IMR-90 (cell line): ENCODE results near the gene AOX1. TPM values are rescaled to one million over a fixed set of nuclear protein-coding genes. Genes with fewer than 3 reads are reported as not detected.

Experiments
- ATAC-seq: fragments of 200-7000 bp; cut with Tn5 transposase; 2 replicates; pipeline ENCODE4 v1.9.1; 2020; ENCODE audit warnings: low read depth, mild to moderate bottlenecking, moderate library complexity
- BruUV-seq: library from RNA; stranded (reverse); fragments of 400-500 nt; replicated peaks from 2 replicates; lab custom pipeline; 2021; lab: Mats Ljungman, UMichigan
- CTCF ChIA-PET: fragments of 300-600 bp; formaldehyde crosslinking; extraction: SDS; loops from one replicate; lab custom pipeline; 2021; ENCODE audit warnings: antibody characterized with exemption; lab: Yijun Ruan, JAX
- POLR2A ChIA-PET: fragments of 300-600 bp; sonication (Branson Sonifier 250); formaldehyde crosslinking; loops from one replicate; lab custom pipeline; 2022; ENCODE audit warnings: antibody characterized with exemption; ENCODE audit not compliant: unreplicated experiment; lab: Charles Lee
- DNase-seq: peaks from one replicate; pipeline ENCODE4 v3.0.0; 2013
- H2AFZ ChIP-seq: replicated peaks from 2 replicates; pipeline ENCODE3; 2013; ENCODE audit warnings: low read length, mild to moderate bottlenecking; ENCODE audit not compliant: poor library complexity
- H2AK5ac ChIP-seq: 2 replicates; pipeline ENCODE4 v1.6.1; 2013; ENCODE audit warnings: low read depth, low read length, inconsistent platforms
- H2AK9ac ChIP-seq: replicated peaks from 2 replicates; pipeline ENCODE3; 2013; ENCODE audit warnings: mild to moderate bottlenecking, low read depth, low read length, moderate library complexity; ENCODE audit not compliant: poor library complexity
- H2BK120ac ChIP-seq: 2 replicates; pipeline ENCODE4 v1.6.1; 2013; ENCODE audit warnings: low read depth, low read length, inconsistent platforms
- H2BK15ac ChIP-seq: 3 replicates; pipeline ENCODE4 v1.6.1; 2013; ENCODE audit warnings: low read depth, low read length, inconsistent platforms
- H2BK20ac ChIP-seq: 2 replicates; pipeline ENCODE4 v1.6.1; 2013; ENCODE audit warnings: low read depth, mild to moderate bottlenecking, inconsistent platforms, low read length, moderate library complexity
- H2BK5ac ChIP-seq: 2 replicates; pipeline ENCODE4 v1.6.1; 2013; ENCODE audit warnings: mild to moderate bottlenecking, low read depth, low read length, inconsistent platforms; ENCODE audit not compliant: poor library complexity, severe bottlenecking
- H3K14ac ChIP-seq: replicated peaks from 2 replicates; pipeline ENCODE4 v1.6.1; 2013; ENCODE audit warnings: low read depth, low read length, inconsistent platforms
- H3K18ac ChIP-seq: 2 replicates; pipeline ENCODE4 v1.6.1; 2013; ENCODE audit warnings: low read depth, low read length, control low read depth
- H3K23ac ChIP-seq: 2 replicates; pipeline ENCODE4 v1.6.1; 2013; ENCODE audit warnings: low read depth, low read length, inconsistent platforms
- H3K27ac ChIP-seq: 2 replicates; pipeline ENCODE4 v1.5.1; 2013; ENCODE audit warnings: mild to moderate bottlenecking, control low read depth, low read length; ENCODE audit not compliant: insufficient read depth
- H3K27me3 ChIP-seq: 2 replicates; pipeline ENCODE4 v1.6.1; 2013; ENCODE audit warnings: low read length; ENCODE audit not compliant: control insufficient read depth, insufficient read depth
- H3K36me3 ChIP-seq: 2 replicates; pipeline ENCODE4 v1.6.1; 2013; ENCODE audit warnings: low read length, mixed read lengths; ENCODE audit not compliant: control insufficient read depth, insufficient read depth
- H3K4ac ChIP-seq: 2 replicates; pipeline ENCODE4 v1.6.1; 2013; ENCODE audit warnings: low read depth, low read length, inconsistent platforms
- H3K4me1 ChIP-seq: 2 replicates; pipeline ENCODE4 v1.6.1; 2013; ENCODE audit warnings: low read length, mixed read lengths; ENCODE audit not compliant: control insufficient read depth, insufficient read depth
- H3K4me2 ChIP-seq: 2 replicates; pipeline ENCODE4 v1.6.1; 2013; ENCODE audit warnings: low read depth, mild to moderate bottlenecking, control low read depth, low read length, moderate library complexity
- H3K4me3 ChIP-seq: 2 replicates; pipeline ENCODE4 v1.5.1; 2013; ENCODE audit warnings: low read depth, mild to moderate bottlenecking, control low read depth, low read length, moderate library complexity; ENCODE audit not compliant: insufficient read depth
- H3K56ac ChIP-seq: 2 replicates; pipeline ENCODE4 v1.6.1; 2013; ENCODE audit warnings: low read length, inconsistent platforms; ENCODE audit not compliant: insufficient read depth; ENCODE audit errors: extremely low read depth
- H3K79me1 ChIP-seq, 2 experiments: 2 replicates each; pipeline ENCODE4 v1.6.1; 2013; ENCODE audit warnings: low read length in 2 of 2, inconsistent platforms in 1 of 2, low read depth in 1 of 2
- H3K9ac ChIP-seq: 2 replicates; pipeline ENCODE4 v1.6.1; 2013; ENCODE audit warnings: low read depth, low read length, control low read depth
- H3K9me1 ChIP-seq: 2 replicates; pipeline ENCODE4 v1.6.1; 2013; ENCODE audit warnings: low read length, inconsistent platforms; ENCODE audit not compliant: insufficient read depth
- H3K9me3 ChIP-seq: 2 replicates; pipeline ENCODE4 v1.6.1; 2013; ENCODE audit warnings: low read length; ENCODE audit not compliant: control insufficient read depth, insufficient read depth
- H4K20me1 ChIP-seq: 2 replicates; pipeline ENCODE4 v1.6.1; 2013; ENCODE audit warnings: low read length, inconsistent platforms; ENCODE audit not compliant: insufficient read depth
- H4K5ac ChIP-seq: 2 replicates; pipeline ENCODE4 v1.6.1; 2013; ENCODE audit warnings: mild to moderate bottlenecking, low read depth, low read length, control low read depth
- H4K8ac ChIP-seq, 2 experiments: 2 replicates each; pipeline ENCODE4 v1.6.1; 2013; ENCODE audit warnings: low read depth in 2 of 2, low read length in 2 of 2, control low read depth in 1 of 2, inconsistent platforms in 1 of 2
- H4K91ac ChIP-seq: 2 replicates; pipeline ENCODE4 v1.6.1; 2013; ENCODE audit warnings: low read depth, low read length, inconsistent platforms; ENCODE audit not compliant: insufficient read depth
- BHLHE40 ChIP-seq: fragments of 150-350 bp; IDR thresholded peaks from 2 replicates; pipeline ENCODE4 v1.6.1; 2016; ENCODE audit warnings: mild to moderate bottlenecking, low read depth, low read length
- CHD1 ChIP-seq: IDR thresholded peaks from 2 replicates; pipeline ENCODE4 v1.6.1; 2012; ENCODE audit warnings: low read depth, low read length, improper control_type of control experiment
- MXI1 ChIP-seq: IDR thresholded peaks from 2 replicates; pipeline ENCODE4 v1.6.1; 2012; ENCODE audit warnings: low read depth, mild to moderate bottlenecking, low read length, moderate library complexity, borderline replicate concordance
- POLR2A ChIP-seq: IDR thresholded peaks from 2 replicates; pipeline ENCODE4 v1.6.1; 2012; ENCODE audit warnings: mild to moderate bottlenecking, low read depth, low read length
- RAD21 ChIP-seq: IDR thresholded peaks from 2 replicates; pipeline ENCODE4 v1.6.1; 2012; ENCODE audit warnings: low read length, improper control_type of control experiment
- RCOR1 ChIP-seq: IDR thresholded peaks from 2 replicates; pipeline ENCODE4 v1.6.1; 2012; ENCODE audit warnings: mild to moderate bottlenecking, low read length, improper control_type of control experiment; ENCODE audit not compliant: insufficient replicate concordance
- RFX5 ChIP-seq: IDR thresholded peaks from 2 replicates; pipeline ENCODE4 v1.8.0; 2012; ENCODE audit warnings: low read depth, mild to moderate bottlenecking, low read length, moderate library complexity
- dilution Hi-C: fragments of 300-500 bp; cut with HindIII; formaldehyde crosslinking; loops from one replicate; pipeline ENCODE4 v1.14.3; 2018; ENCODE audit warnings: low sequenced_read_pairs; ENCODE audit not compliant: unreplicated experiment
- in situ Hi-C: fragments of 300-500 bp; cut with MboI; formaldehyde crosslinking; loops from 3 replicates; pipeline ENCODE4 v1.14.3; 2019; ENCODE audit warnings: low sequenced_read_pairs, inconsistent platforms, mixed read lengths
- intact Hi-C: fragments of 100-400 bp; cut with micrococcal nuclease; formaldehyde crosslinking; loops from 2 replicates; pipeline ENCODE4 v1.10.0; 2022
- polyA plus RNA-seq, 3 experiments: library from polyadenylated mRNA; depleted of rRNA; stranded (reverse); fragments of >200 nt; gene quantifications; 2 replicates each; pipeline ENCODE4 v1.2.3, GENCODE V29; 2012; ENCODE audit warnings: low replicate concordance in 1 of 3
- total RNA-seq: library from RNA; depleted of rRNA; stranded (reverse); fragments of >200 nt; gene quantifications from 2 replicates; pipeline ENCODE4 v1.2.3, GENCODE V29; 2012
- TF ChIP-seq, protein P1 (sequence below): fragments of 150-350 bp; IDR thresholded peaks from 2 replicates; pipeline ENCODE4 v1.6.1; 2017; ENCODE audit warnings: mild to moderate bottlenecking, antibody characterized with exemption, low read length, low read depth
- TF ChIP-seq, protein P2 (sequence below): fragments of 150-350 bp; IDR thresholded peaks from 2 replicates; pipeline ENCODE4 v1.6.1; 2016; ENCODE audit warnings: low read depth, mild to moderate bottlenecking, low read length, moderate library complexity, borderline replicate concordance

The AOX1 gene
- total and polyA plus RNA-seq, 2 of the 4 experiments (the other 2 are of a cell fraction) = 21.7 to 59.9 TPM

DNA sequence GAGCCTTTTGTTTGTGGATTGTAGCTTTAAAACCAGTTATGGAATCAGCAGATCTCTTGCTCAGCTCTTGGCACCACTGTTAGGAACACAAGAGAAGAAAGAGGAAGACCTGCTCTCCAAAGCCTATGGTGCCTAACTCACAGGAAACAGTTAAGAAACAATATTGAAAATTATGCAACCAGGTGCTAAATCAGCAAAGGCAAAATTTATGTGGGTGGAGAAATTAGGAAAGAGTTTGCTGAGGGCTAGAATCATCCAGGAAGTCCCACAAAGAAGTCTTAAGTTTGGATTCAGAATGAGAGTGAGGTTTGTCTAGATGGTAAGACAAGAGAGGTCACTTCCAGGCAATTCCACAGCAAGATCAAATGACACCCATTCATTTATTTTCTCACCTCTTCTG lies 49.4 kb downstream of the AOX1 start:
- H3K4ac ChIP-seq = no peak overlapping the region
- no peak overlapping the region for H4K8ac ChIP-seq
- H2BK120ac ChIP-seq = no peak overlapping the region
- H3K4me1 ChIP-seq = no peaks in the 10 kb centered on the region
- no peak overlapping the region for H4K5ac ChIP-seq
- no peak overlapping the region for H3K23ac ChIP-seq
- ChIA-PET POLR2A (no interaction called here), CTCF (no interaction called here)
- TF ChIP-seq CHD1 (no peak), MXI1 (no peak), POLR2A (no peak), RCOR1 (no peak), BHLHE40 (no peak), RAD21 (no peak), RFX5 (no peak)
- TF ChIP-seq, protein P1, sequence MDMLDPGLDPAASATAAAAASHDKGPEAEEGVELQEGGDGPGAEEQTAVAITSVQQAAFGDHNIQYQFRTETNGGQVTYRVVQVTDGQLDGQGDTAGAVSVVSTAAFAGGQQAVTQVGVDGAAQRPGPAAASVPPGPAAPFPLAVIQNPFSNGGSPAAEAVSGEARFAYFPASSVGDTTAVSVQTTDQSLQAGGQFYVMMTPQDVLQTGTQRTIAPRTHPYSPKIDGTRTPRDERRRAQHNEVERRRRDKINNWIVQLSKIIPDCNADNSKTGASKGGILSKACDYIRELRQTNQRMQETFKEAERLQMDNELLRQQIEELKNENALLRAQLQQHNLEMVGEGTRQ = no peak
- TF ChIP-seq, protein P2, sequence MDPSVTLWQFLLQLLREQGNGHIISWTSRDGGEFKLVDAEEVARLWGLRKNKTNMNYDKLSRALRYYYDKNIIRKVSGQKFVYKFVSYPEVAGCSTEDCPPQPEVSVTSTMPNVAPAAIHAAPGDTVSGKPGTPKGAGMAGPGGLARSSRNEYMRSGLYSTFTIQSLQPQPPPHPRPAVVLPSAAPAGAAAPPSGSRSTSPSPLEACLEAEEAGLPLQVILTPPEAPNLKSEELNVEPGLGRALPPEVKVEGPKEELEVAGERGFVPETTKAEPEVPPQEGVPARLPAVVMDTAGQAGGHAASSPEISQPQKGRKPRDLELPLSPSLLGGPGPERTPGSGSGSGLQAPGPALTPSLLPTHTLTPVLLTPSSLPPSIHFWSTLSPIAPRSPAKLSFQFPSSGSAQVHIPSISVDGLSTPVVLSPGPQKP = no peak
- H3K79me1 ChIP-seq = no peaks in the 10 kb centered on the region
- H3K56ac ChIP-seq = no peak overlapping the region
- no peak overlapping the region for H3K14ac ChIP-seq
- no peak overlapping the region for H2BK5ac ChIP-seq
- no peaks in the 10 kb centered on the region for H3K27me3 ChIP-seq
- H3K9me1 ChIP-seq = peaks cover 4% of the 10 kb centered on the region; the same call in 1 of the 2 replicates
- no TSS peak for BruUV-seq
- no peak overlapping the region for H2AK5ac ChIP-seq
- no peak overlapping the region for H2AK9ac ChIP-seq
- H4K91ac ChIP-seq = no peak overlapping the region
- no peak overlapping the region for H3K18ac ChIP-seq
- no peak overlapping the region for H3K4me3 ChIP-seq
- H3K27ac ChIP-seq = no peak overlapping the region
- H3K4me2 ChIP-seq = no peak overlapping the region
- H2BK15ac ChIP-seq = no peak overlapping the region
- H3K9me3 ChIP-seq = no peaks in the 10 kb centered on the region
- DNase-seq = no peak
- no peak overlapping the region for H2AFZ ChIP-seq
- no peak overlapping the region for H3K9ac ChIP-seq
- dilution Hi-C loops (no loop called here), intact Hi-C loops (no loop called here), in situ Hi-C loops (no loop called here)
- no peak overlapping the region for H2BK20ac ChIP-seq
- ATAC-seq = no peak
- 0 out of 2 replicates have a peak, but pooled peaks cover 2% of the 10 kb centered on the region for H3K36me3 ChIP-seq
- no peaks in the 10 kb centered on the region for H4K20me1 ChIP-seq
